ENCODE measurements around the gene RAD51B. TPM values are rescaled to one million over a fixed set of nuclear protein-coding genes. Genes with fewer than 3 reads are reported as not detected.
A peak's percentile ranks its signal among the peaks of the same experiment; 100 is the strongest.

The RAD51B gene
- total RNA-seq, 1 donor from 2014 or later, result 16.7 TPM

DNA sequence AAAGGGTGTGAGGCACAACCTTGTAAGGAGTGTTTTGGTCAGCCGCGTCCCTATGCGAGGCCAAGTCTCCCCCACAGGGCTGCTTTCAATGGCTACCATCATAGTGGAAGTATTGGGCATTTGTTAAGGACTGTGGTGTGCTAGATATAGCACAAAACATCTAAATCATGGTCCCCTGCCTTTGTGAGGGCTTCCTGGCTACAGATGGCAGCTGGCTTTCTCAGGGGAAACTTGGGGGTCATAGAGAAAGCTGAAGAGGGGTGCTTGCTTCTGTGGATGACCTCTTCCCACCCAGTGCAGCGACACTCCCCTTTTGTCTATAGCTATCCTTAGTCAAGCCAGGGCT, 657.5 kb downstream of the RAD51B start:
- Mint-ChIP-seq H3K4me1 (peaks cover 69% of the 10 kb centered on the region), H3K27me3 (ENCODE audit: low read depth) (no peaks in the 10 kb centered on the region), H3K27ac (ENCODE audit: unreplicated experiment) (no peak overlapping the region), H3K4me3 (peak overlapping the region; percentile 3), H3K36me3 (ENCODE audit: low read depth) (no peaks in the 10 kb centered on the region), H3K9me3 (no peaks in the 10 kb centered on the region)
- no peak for DNase-seq (ENCODE audit: low read depth, low spot score)
- TF ChIP-seq, protein P1, sequence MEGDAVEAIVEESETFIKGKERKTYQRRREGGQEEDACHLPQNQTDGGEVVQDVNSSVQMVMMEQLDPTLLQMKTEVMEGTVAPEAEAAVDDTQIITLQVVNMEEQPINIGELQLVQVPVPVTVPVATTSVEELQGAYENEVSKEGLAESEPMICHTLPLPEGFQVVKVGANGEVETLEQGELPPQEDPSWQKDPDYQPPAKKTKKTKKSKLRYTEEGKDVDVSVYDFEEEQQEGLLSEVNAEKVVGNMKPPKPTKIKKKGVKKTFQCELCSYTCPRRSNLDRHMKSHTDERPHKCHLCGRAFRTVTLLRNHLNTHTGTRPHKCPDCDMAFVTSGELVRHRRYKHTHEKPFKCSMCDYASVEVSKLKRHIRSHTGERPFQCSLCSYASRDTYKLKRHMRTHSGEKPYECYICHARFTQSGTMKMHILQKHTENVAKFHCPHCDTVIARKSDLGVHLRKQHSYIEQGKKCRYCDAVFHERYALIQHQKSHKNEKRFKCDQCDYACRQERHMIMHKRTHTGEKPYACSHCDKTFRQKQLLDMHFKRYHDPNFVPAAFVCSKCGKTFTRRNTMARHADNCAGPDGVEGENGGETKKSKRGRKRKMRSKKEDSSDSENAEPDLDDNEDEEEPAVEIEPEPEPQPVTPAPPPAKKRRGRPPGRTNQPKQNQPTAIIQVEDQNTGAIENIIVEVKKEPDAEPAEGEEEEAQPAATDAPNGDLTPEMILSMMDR (conservative IDR thresholded peaks at IDR 0.05), result no peak

GRCh38 chr14:68477461-68478085, 658.0 kb downstream of the RAD51B start:
- Mint-ChIP-seq H3K4me3 (peak overlapping the region; percentile 27), H3K36me3 (ENCODE audit: low read depth) (no peaks in the 10 kb centered on the region), H3K9me3 (no peaks in the 10 kb centered on the region), H3K27me3 (ENCODE audit: low read depth) (no peaks in the 10 kb centered on the region), H3K4me1 (peaks cover 65% of the 10 kb centered on the region), H3K27ac (ENCODE audit: unreplicated experiment) (no peak overlapping the region)
- no peak for DNase-seq (ENCODE audit: low read depth, low spot score)
- TF ChIP-seq, protein P1 (conservative IDR thresholded peaks at IDR 0.05), result no peak

GRCh38 chr14:68479247-68479646, 659.7 kb downstream of the RAD51B start:
- Mint-ChIP-seq H3K4me1 (peaks cover 66% of the 10 kb centered on the region), H3K27me3 (ENCODE audit: low read depth) (no peaks in the 10 kb centered on the region), H3K4me3 (no peak overlapping the region), H3K36me3 (ENCODE audit: low read depth) (no peaks in the 10 kb centered on the region), H3K27ac (ENCODE audit: unreplicated experiment) (peak overlapping the region; percentile 31), H3K9me3 (no peaks in the 10 kb centered on the region)
- TF ChIP-seq, protein P1 (conservative IDR thresholded peaks at IDR 0.05), result no peak
- no peak for DNase-seq (ENCODE audit: low read depth, low spot score)

DNA sequence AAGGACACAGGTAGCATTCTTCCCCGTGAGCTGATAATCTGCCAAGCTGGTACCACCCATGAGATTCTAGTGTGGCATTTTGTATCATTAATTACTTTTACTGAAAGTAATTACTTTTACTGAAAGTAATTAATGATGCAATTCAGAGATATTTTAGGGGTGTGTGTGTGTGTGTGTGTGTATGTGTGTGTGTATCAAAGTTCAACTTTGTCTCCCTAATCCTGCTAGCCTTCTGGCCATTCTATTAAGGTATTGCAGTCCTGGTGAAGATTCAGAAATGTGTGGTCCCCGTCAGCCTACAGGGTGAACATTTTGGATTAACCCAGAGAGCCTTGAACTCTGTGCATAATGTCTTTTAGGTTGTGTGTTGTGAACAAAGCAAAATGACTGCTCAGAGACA, 662.4 kb downstream of the RAD51B start:
- Mint-ChIP-seq H3K9me3 (peaks cover 3% of the 10 kb centered on the region), H3K27me3 (ENCODE audit: low read depth) (no peaks in the 10 kb centered on the region), H3K4me3 (no peak overlapping the region), H3K36me3 (ENCODE audit: low read depth) (no peaks in the 10 kb centered on the region), H3K27ac (ENCODE audit: unreplicated experiment) (no peak overlapping the region), H3K4me1 (peaks cover 61% of the 10 kb centered on the region)
- DNase-seq (ENCODE audit: low read depth, low spot score), result no peak
- TF ChIP-seq, protein P1 (conservative IDR thresholded peaks at IDR 0.05), result no peak

DNA sequence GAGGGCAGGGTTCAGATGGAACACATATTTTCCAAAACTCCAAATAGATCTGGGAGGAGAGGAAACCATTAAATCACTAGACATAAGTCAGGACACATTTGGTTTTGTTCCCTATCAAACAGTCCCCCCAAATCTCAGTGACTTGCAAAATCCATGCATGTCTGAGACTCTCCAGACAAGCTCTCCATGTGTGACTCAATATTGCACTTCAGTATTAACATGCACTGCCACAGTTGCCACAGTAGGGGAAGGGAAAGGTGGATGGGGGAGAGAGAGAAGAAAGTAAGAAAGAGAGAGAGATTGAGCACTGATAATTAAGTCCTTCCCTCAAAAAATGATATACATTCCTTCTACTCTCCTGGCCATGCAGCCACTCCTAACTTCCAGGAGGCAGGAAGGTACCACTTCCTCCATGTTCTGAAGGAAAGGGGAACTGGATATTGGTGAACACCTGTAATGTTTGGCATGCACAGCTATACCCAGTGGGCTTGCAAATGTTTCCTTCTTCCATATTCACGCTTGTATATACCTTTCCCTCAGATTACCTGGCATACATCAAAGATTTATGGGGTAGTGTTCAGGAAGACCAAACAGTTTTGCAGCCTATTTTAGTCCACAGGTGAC, 663.3 kb downstream of the RAD51B start:
- Mint-ChIP-seq H3K27me3 (ENCODE audit: low read depth) (no peaks in the 10 kb centered on the region), H3K36me3 (ENCODE audit: low read depth) (no peaks in the 10 kb centered on the region), H3K27ac (ENCODE audit: unreplicated experiment) (no peak overlapping the region), H3K9me3 (peaks cover 4% of the 10 kb centered on the region), H3K4me3 (no peak overlapping the region), H3K4me1 (peaks cover 59% of the 10 kb centered on the region)
- TF ChIP-seq, protein P1 (conservative IDR thresholded peaks at IDR 0.05), result no peak
- no peak for DNase-seq (ENCODE audit: low read depth, low spot score)
